DMS53 treated with DMSO at 0.1 percent for 48 hours (cell line): ENCODE results near the gene CIBAR2.
"Not testable (repeated sequence)": the region's sequence is repeated elsewhere in the genome, so short reads cannot be mapped to it uniquely, and the experiment has no call there.

Source experiments
- DNase-seq: peaks from one replicate; lab custom pipeline; 2025; ENCODE audit not compliant: unreplicated experiment; lab: John Stamatoyannopoulos, UW

Gene CIBAR2

DNA sequence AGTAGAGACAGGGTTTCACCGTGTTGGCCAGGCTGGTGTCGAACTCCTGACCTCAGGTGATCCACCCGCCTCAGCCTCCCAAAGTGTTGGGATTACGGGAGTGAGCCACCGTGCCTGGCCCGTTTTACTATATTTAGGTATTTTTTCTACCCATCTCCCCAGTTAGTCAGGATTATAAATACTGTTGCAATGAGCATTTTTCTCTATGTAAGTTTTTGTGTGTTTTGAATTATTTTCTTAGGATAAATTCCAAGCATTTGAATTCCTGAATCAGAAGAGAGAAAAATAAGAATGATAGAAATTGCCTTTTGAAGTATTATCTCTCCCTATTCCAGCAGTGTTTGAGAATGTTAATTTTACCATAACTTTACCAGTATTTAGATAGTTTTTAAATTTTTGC, 48.1 kb downstream of the CIBAR2 start:
- DNase-seq = no peak

DNA sequence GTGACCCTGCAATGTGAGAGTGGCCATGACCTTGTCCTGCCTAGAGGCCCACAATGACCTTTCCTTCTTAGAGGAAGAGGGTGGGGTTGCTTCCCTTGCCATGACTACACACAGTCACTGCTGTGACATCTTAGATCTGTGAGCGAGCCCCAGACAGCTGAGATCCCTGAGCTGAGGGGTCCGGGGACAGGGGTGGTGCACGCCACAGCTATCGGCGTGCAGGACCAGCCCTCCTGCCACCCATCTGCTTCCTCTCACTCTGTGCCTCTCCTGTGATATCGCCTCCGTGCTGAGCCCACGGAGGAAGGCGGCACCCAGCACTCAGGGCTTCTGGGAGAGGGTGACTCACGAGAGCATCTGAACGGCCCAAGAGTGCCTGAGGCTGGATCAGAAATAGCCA, 49.4 kb downstream of the CIBAR2 start:
- no peak for DNase-seq

DNA sequence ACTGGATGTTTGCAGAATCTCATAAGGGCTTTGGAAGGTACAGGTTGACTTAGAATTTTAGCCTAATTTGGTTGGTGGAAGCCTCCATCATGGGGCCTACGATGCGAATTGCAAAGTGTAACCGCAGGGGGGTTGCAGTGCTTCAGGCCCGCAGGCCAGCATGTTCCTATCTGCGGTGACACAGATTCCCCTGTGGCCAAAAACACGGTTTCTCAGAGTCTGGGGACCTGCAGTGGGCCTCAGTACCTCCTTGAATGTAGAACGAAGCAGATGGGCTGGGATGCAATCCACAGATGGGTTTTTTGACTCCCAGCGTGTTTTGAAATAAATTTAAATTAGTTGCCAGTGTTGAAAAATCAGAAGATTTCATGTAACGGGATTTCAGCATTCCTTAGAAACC, 49.9 kb downstream of the CIBAR2 start:
- DNase-seq = no peak

DNA sequence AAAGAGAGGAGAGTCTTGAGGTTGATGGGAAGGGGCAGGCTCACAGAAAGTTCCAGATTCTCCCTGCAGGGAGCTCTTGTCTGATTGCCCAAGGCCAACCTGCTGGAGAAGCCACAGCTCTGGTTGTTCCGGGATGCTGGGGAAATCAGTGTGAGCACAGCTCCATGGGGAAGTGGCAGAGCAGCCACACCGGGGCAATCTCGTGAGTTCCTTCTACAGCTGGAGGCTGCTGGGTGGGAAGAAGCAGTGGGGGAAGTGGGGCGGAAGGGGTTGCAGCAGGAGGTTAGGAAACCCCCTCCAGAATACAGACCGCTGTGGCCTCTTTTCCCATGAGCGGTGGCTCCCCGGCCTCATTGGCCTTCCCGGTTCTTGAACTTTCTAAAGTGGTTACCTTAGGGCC, 50.7 kb downstream of the CIBAR2 start:
- DNase-seq = no peak

DNA sequence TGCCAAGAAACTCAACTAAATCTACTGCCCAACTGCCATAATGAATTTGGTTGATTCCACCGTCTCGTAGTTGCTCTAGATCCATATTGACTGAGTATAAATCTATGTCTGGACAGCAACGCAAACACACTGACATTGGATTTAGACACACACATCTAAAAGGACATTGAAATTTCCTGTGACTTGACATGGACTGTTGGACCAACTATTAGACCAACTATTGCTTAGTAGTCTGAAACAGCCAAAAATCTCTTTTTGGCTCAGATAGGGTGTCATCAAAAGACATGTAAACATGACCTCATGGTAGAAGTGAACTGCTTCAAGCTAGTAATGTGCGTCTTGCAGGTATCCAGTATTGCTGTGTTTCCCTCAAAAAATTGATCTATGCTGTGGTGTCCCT, 53.4 kb downstream of the CIBAR2 start:
- DNase-seq = no peak

DNA sequence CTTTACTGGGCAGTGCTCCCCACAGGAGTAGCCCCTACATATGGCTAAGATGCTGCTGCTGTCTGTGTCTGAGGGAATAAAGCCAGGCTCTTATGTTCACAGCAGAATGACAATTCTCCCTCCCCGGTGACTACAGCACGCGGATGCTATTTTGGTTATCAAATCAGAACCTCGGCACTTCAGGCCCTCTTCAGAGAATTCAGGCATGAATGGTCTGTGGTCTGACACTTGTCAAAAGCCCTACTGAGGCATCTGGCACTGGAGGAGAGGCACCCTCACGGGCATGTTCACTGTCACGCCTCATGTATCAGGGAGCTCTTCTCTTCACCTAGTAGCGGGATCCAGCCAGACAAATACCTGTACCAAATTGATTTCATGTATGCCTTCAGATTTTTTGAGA, 54.3 kb downstream of the CIBAR2 start:
- no peak for DNase-seq

DNA sequence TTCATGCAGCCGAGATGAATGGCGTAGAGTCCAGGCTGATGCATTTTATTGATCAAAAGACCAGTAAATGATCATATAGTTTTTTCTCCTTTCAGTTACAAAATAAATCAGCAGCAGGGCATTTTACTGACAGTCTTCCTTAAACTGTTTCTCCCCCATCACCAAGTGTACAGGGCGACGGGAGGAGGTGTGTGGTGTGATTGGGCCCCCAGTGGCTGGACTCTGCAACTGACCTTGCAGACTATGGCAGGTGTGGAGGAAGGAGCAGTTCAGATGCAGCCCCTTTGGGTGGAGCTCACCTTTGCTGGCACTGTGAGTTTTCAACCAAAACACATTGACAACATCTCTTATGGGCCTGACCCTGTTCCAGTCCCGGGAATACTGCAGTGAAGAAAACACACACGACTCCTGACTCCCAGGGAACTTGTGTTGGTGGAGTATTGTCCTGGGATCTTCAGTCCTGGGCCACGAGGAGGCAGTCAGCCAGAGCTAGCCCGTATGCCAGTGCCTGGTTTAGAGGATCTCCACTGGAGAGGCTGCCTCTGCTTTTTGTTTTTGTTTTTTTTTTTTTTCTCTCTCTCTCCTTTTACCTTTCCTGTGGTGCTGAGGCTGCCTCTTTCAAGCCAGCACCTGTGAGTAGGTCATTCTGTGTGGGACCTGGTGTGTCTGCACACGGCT, 54.9 kb downstream of the CIBAR2 start:
- no peak for DNase-seq

DNA sequence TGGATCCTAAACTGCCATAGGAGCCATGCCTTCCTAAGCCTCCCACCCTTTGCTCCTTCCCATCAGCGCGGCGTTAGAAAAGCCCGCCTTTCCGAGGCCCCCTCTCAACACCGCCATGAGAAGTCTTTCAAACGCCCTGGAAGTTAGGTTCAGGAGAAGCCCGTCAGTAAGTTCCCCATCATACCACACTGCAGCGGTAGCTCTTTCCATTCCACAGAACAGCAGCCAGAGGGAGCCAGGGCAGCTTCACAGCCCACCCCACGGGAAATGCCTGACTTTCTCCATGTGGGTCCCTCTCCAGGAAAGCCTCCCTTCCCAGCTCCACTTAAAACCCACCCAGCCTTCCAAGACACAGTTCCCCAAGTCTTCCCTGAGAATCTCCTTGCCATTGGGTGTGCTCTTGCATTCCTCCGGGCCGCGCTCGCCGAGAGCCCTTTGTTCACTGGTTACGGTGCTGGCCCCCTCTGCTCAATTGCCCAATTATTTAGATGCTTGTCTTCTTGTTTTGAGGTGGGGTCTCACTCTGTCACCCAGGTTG, 56.0 kb downstream of the CIBAR2 start:
- DNase-seq = no peak

DNA sequence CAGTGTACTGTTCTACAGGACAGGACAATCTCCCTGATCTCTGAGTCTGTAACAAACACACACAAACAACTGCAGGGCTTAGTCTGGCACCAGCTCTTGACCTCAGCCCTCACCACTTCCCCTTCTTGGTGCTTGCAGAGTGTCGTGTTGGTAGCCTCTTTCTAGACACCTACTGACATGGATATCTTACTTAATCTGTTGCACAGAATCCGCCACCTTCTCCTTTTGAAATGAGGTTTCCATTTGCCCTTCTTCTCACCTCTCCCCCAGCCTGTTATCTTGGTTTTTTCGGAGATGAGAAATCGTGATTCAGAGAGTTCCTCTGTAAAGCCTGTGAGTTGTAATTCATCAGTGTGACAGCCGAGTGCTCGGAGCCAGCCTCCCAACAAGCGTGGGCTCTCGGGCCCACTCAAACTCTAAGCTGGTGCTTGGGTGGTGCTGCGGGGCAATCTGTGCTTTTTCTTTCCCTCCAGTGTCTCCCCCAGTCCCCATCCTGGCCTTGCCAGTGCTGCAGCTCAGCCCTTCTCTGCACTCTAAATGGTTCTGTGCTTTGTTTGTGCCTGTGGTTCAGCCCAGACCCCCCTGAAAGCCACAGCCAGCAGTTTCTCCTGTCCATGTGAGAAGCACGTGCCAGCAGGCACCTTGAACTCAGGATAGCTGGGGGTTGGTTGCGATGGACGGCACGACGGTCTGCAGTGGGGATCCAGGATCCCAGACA, 56.6 kb downstream of the CIBAR2 start:
- no peak for DNase-seq

DNA sequence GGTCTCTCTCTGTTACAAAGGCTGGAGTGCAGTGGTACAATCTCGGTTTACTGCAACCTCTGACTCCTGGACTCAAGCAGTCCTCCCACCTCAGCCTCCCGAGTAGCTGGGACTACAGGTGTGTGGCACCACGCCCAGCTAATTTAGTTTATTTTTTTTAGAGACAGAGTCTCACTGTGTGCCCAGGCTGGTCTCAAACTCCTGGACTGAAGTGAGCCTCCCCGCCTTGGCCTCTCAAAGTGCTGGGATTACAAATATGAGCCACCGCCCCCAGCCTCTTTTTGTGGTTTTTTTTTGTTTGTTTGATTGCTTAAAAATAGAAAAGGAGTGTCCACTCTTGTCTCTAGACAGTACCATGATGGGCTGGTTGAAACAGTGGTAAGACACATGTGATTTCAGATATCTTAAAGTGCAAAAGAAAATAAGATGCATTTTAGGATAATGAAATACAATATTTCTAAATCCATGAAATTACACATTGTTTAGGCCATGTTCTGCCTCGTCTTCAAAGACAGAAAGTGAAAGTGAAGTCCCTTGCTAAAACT, 57.3 kb downstream of the CIBAR2 start:
- DNase-seq = no peak

DNA sequence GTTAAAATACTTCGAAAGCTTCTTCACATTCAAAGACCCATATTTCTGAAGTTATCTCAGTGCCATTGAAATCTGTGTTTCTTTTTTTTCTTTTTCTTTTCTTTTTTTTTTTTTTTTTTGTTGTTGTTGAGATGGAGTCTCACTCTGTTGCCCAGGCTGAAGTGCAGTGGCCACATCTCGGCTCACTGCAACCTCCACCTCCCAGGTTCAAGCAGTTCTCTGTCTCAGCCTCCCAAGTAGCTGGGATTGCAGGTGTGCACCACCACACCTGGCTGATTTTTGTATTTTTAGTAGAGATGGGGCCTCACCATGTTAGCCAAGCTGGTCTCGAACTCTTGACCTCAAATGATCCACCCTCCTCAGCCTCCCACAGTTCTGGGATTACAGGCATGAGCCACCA, 58.0 kb downstream of the CIBAR2 start:
- DNase-seq = not testable (repeated sequence)

DNA sequence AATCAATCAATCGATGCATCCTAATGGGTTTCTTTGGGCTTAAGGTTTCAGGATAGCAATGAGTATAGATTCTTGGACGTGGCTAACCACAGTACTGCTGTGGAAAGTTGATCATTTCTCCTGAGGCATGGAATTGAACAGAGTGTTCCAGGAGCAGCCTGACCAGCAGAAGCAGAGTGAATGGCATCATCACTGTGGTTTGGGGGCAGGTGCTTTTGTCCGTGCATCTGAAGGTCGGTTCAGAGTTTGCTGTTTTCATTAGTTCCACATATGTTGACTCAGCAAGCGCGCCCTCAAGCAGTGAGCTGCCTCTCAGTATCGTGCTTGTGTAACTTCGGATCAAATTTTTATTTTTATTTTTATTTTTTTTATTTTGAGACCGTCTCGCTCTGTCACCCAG, 59.7 kb downstream of the CIBAR2 start:
- no peak for DNase-seq

DNA sequence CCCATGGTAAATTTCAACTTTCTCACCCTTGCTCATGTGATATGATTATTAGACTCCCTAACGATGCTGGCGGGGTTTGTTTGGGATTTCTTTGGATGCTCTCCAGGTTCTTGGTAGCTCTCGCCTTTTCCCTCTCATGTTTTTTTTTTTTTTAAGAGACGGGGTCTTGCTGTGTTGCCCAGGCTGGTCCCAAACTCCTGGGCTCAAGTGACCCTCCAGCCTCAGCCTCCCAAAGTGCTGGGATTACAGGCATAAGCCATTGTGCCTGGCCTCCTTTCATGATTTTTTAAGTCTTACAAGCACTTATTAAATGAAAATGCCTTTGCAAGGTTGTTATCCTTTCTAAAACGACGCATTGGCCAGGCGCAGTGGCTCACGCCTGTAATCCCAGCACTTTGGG, 60.6 kb downstream of the CIBAR2 start:
- DNase-seq = no peak

DNA sequence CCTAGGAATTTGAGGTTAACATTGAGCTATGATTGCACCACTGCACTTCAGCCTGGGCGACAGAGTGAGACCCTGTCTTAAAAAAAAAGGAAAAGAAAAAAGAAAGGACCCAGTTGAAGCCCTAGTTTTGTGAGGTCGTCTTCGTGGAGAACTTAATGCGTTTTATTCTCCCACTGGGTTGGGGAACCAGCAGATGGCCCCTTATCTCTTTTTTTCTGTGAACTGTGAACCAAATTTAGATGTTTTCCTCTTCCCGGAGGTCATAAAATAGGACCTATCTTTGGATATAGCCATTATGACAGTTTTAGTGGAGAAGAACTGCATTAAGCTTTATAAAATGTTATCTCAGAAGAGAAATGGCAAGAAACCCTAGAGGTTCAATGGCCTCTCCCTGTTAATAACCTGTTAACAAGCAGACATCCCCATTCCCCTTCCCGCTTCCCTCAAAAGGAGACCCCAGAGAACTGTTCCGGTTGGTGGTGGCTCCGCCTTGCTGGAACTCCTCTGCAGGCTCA, 61.1 kb downstream of the CIBAR2 start:
- no peak for DNase-seq

DNA sequence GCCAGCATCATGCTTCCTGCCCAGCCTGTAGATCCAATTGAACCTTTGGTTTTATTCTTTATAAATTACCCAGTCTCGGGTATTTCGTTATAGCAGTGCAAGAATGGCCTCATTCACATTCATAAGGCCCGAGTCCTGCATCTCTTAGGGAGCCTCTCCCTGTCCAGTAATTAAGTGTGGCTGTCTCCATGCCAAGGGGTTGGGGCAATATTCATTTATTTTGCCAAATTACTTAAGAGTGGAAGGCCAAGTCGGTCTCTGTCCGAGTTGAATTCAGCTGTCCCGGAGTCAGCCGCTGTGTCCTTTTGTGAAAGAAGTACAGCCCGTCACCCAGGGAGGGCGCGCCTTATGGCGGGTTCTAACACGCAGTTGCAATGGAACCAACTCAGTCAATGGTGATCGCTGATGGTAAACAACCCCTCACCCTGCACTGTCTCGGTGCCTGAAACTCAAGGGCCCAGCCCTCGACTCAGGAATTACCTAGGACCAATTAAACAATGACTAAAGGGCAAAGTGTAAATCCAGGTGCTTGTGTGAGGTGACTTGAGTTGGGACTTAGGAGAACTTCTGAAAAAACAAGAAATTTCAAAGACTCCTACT, 62.5 kb downstream of the CIBAR2 start:
- DNase-seq = no peak

DNA sequence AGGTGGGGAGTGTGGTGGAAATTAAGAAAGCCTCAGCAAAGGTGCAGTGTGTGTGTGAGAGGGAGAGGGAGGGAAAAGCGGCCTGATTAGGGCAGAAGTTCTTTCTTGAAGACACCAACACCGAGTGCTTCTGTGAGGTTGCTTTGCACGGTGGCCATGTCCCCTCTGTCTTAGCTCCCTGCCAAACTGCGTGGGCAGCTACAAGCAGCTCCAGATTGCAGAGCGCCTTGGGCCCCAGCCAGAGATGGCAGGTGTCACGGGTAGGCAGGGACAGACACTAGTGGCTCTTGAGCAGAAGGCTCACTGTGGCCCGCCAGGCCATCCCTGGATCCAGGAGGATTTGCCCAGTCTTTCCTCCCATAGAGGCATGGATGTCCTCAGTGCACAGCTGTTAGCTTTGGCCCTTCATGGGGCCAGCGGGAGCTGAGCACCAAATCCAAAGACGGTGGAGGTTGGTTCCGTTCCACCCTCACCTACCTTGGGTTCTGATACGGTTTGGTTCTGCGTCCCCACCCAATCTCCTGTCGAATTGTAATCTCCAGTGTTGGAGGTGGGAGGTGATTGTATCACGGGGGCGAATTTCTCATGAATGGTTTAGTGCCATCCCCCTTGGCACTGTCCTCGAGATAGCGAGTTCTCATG, 63.2 kb downstream of the CIBAR2 start:
- no peak for DNase-seq
